Measurements from ENCODE around the gene RMP24.

RMP24 gene

DNA sequence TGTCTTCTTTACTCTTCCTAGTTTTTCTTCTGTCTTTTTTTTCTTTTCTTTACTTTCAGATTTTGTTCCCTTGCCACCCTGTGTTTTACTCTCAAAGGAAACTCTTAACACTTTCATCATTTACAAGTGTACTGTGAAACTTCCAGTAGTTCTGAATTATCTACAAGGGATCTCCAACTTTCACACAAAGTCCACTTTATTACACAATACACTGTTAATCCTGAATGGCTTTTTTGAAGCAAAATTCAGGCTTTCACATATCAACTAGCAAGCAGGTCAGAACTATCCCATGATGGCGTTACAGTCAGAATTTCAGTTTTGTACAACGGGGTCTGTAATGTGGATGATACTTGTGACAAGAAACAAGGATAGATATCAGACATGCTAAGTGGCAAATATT, 34.5 kb downstream of the RMP24 start:
- Histone ChIP-seq H3K9me3 (ENCODE audit: low read depth, low read length) (no peaks in the 10 kb centered on the region), H3K4me3 (ENCODE audit: insufficient read depth, low read length) (no peak overlapping the region), H3K4me2 (ENCODE audit: insufficient read depth, low read length) (no peak overlapping the region), H4K20me1 (ENCODE audit: insufficient read depth, low read length) (no peaks in the 10 kb centered on the region), H3K4me1 (ENCODE audit: insufficient read depth, low read length) (no peaks in the 10 kb centered on the region), H3K27ac (ENCODE audit: low read depth, low read length) (no peak overlapping the region), H3K79me2 (ENCODE audit: insufficient read depth, low read length) (no peaks in the 10 kb centered on the region), H3K36me3 (ENCODE audit: insufficient read depth, low read length) (no peaks in the 10 kb centered on the region), H3K27me3 (ENCODE audit: insufficient read depth, low read length) (no peaks in the 10 kb centered on the region), H2AFZ (ENCODE audit: low read length) (no peak overlapping the region)
- no peak for TF ChIP-seq CTCF (IDR thresholded peaks at IDR 0.05; ENCODE audit: extremely low read depth, low read depth, low read length)
- DNase-seq (ENCODE audit: insufficient read length, low spot score, missing footprints) = no peak

DNA sequence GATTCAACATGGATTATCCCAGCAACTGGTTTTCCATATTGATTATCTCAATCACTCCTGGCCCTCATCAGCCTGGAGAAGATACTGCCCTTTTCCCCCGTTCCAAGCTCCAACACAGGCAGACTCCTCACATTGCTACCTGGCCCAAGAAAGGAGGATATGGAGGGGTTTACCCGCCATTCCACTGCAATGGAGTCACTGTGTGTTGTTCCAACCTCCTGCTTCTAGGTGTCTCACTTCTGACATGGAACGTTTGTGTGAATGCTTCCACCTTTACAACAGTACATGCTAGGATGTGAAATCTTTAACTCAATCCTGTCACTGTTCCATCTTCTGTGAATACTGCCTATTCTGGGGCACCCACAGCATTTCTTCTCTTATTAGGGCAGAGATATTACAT, 36.7 kb downstream of the RMP24 start:
- no peaks in the 10 kb centered on the region for H3K36me3 ChIP-seq (ENCODE audit: insufficient read depth, low read length)
- no peak overlapping the region for H3K4me3 ChIP-seq (ENCODE audit: insufficient read depth, low read length)
- H3K4me2 ChIP-seq (ENCODE audit: insufficient read depth, low read length) = no peak overlapping the region
- no peaks in the 10 kb centered on the region for H3K79me2 ChIP-seq (ENCODE audit: insufficient read depth, low read length)
- TF ChIP-seq CTCF (IDR thresholded peaks at IDR 0.05; ENCODE audit: extremely low read depth, low read depth, low read length) = no peak
- no peaks in the 10 kb centered on the region for H3K4me1 ChIP-seq (ENCODE audit: insufficient read depth, low read length)
- no peak overlapping the region for H3K27ac ChIP-seq (ENCODE audit: low read depth, low read length)
- no peak for DNase-seq (ENCODE audit: insufficient read length, low spot score, missing footprints)
- no peaks in the 10 kb centered on the region for H3K9me3 ChIP-seq (ENCODE audit: low read depth, low read length)
- no peaks in the 10 kb centered on the region for H4K20me1 ChIP-seq (ENCODE audit: insufficient read depth, low read length)
- H2AFZ ChIP-seq (ENCODE audit: low read length) = no peak overlapping the region
- H3K27me3 ChIP-seq (ENCODE audit: insufficient read depth, low read length) = no peaks in the 10 kb centered on the region

- no peaks in the 10 kb centered on the region for H3K79me2 ChIP-seq (ENCODE audit: insufficient read depth, low read length)
- H2AFZ ChIP-seq (ENCODE audit: low read length) = no peak overlapping the region
- H3K4me3 ChIP-seq (ENCODE audit: insufficient read depth, low read length) = no peak overlapping the region
- H4K20me1 ChIP-seq (ENCODE audit: insufficient read depth, low read length) = no peaks in the 10 kb centered on the region
- H3K27ac ChIP-seq (ENCODE audit: low read depth, low read length) = no peak overlapping the region
- H3K4me2 ChIP-seq (ENCODE audit: insufficient read depth, low read length) = no peak overlapping the region
- H3K36me3 ChIP-seq (ENCODE audit: insufficient read depth, low read length) = no peaks in the 10 kb centered on the region
- H3K9me3 ChIP-seq (ENCODE audit: low read depth, low read length) = no peaks in the 10 kb centered on the region
- peak; percentile 36 for DNase-seq (ENCODE audit: insufficient read length, low spot score, missing footprints)
- no peak for TF ChIP-seq CTCF (IDR thresholded peaks at IDR 0.05; ENCODE audit: extremely low read depth, low read depth, low read length)
- no peaks in the 10 kb centered on the region for H3K4me1 ChIP-seq (ENCODE audit: insufficient read depth, low read length)
- H3K27me3 ChIP-seq (ENCODE audit: insufficient read depth, low read length) = no peaks in the 10 kb centered on the region
These were observed 40.4 kb downstream of the RMP24 start for GRCh38 chr18:36012891-36013290.

DNA sequence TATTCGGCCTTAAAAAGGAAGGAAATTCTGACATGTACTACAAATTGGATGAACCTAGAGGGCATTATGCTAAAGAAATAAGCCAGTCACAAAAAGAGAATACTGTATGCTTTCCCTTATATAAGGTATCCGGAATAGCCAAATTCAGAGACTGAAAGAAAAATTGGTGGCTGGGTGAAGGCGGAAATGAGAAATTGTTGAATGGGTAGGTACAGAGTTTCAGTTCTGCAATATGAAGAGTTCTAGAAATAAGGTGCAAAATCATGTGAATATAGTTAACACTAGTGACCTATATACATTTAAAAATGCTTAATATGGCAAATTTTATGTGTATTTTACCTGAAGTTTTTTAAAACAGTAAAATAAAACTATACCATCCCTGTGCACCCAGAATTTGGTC, 43.1 kb downstream of the RMP24 start:
- DNase-seq (ENCODE audit: insufficient read length, low spot score, missing footprints) = no peak
- no peaks in the 10 kb centered on the region for H3K9me3 ChIP-seq (ENCODE audit: low read depth, low read length)
- H3K36me3 ChIP-seq (ENCODE audit: insufficient read depth, low read length) = no peaks in the 10 kb centered on the region
- no peak overlapping the region for H3K4me2 ChIP-seq (ENCODE audit: insufficient read depth, low read length)
- H2AFZ ChIP-seq (ENCODE audit: low read length) = no peak overlapping the region
- no peak overlapping the region for H3K27ac ChIP-seq (ENCODE audit: low read depth, low read length)
- no peaks in the 10 kb centered on the region for H3K4me1 ChIP-seq (ENCODE audit: insufficient read depth, low read length)
- TF ChIP-seq CTCF (IDR thresholded peaks at IDR 0.05; ENCODE audit: extremely low read depth, low read depth, low read length) = no peak
- H3K4me3 ChIP-seq (ENCODE audit: insufficient read depth, low read length) = no peak overlapping the region
- no peaks in the 10 kb centered on the region for H3K27me3 ChIP-seq (ENCODE audit: insufficient read depth, low read length)
- H3K79me2 ChIP-seq (ENCODE audit: insufficient read depth, low read length) = no peaks in the 10 kb centered on the region
- H4K20me1 ChIP-seq (ENCODE audit: insufficient read depth, low read length) = no peaks in the 10 kb centered on the region

All from osteoblast (primary cell).